Neural progenitor cell (in vitro differentiated cells): ENCODE results near the gene C1orf21. TPM values are rescaled to one million over a fixed set of nuclear protein-coding genes. Genes with fewer than 3 reads are reported as not detected.

Experiments used
- DNase-seq: peaks from one replicate; pipeline ENCODE4 v3.0.0-alpha.2; 2016; ENCODE audit warnings: low spot score
- H2AFZ ChIP-seq: fragments of 200-600 bp; sonication (generic); replicated peaks from 2 replicates; pipeline ENCODE4 v1.6.1; 2016; ENCODE audit warnings: antibody characterized with exemption
- H3F3A ChIP-seq: fragments of 200-600 bp; sonication (generic); 2 replicates; pipeline ENCODE4 v1.6.1; 2016; ENCODE audit warnings: antibody characterized with exemption, low read depth
- H3K27ac ChIP-seq: fragments of 200-600 bp; sonication (generic); 2 replicates; pipeline ENCODE4 v1.5.1; 2016; ENCODE audit warnings: mild to moderate bottlenecking
- H3K27me3 ChIP-seq: fragments of 200-600 bp; sonication (generic); 2 replicates; pipeline ENCODE4 v1.6.1; 2016; ENCODE audit warnings: mild to moderate bottlenecking, moderate library complexity
- H3K36me3 ChIP-seq: fragments of 200-600 bp; sonication (generic); 2 replicates; pipeline ENCODE4 v1.5.1; 2016
- H3K4me1 ChIP-seq: fragments of 200-600 bp; sonication (generic); 2 replicates; pipeline ENCODE4 v1.6.1; 2016; ENCODE audit warnings: mixed run types
- H3K4me2 ChIP-seq: fragments of 200-600 bp; sonication (generic); 2 replicates; pipeline ENCODE4 v1.6.1; 2016
- H3K4me3 ChIP-seq: fragments of 200-600 bp; sonication (generic); 2 replicates; pipeline ENCODE4 v1.5.1; 2016
- H3K79me2 ChIP-seq: fragments of 200-600 bp; sonication (generic); 2 replicates; pipeline ENCODE4 v1.6.1; 2016; ENCODE audit warnings: low read depth
- H3K9ac ChIP-seq: fragments of 200-600 bp; sonication (generic); 2 replicates; pipeline ENCODE4 v1.6.1; 2016
- H3K9me3 ChIP-seq: fragments of 200-600 bp; sonication (generic); 2 replicates; pipeline ENCODE4 v1.5.1; 2016; ENCODE audit warnings: low read depth
- H4K20me1 ChIP-seq: fragments of 200-600 bp; sonication (generic); 2 replicates; pipeline ENCODE4 v1.6.1; 2016; ENCODE audit warnings: low read depth
- H3K27ac Mint-ChIP-seq: 3 replicates; pipeline ENCODE4 v1.8.0; 2021; ENCODE audit warnings: mixed read lengths
- H3K27me3 Mint-ChIP-seq: 2 replicates; pipeline ENCODE4 v1.8.0; 2022; ENCODE audit warnings: low read depth, mild to moderate bottlenecking, inconsistent platforms, moderate library complexity, mixed read lengths; ENCODE audit not compliant: insufficient read depth
- H3K36me3 Mint-ChIP-seq: 3 replicates; pipeline ENCODE4 v1.8.0; 2021; ENCODE audit warnings: mixed read lengths
- H3K4me1 Mint-ChIP-seq: 3 replicates; pipeline ENCODE4 v1.8.0; 2021; ENCODE audit warnings: mixed read lengths
- H3K4me3 Mint-ChIP-seq: 3 replicates; pipeline ENCODE4 v1.8.0; 2021; ENCODE audit warnings: mild to moderate bottlenecking, moderate library complexity, mixed read lengths
- H3K9me3 Mint-ChIP-seq: 3 replicates; pipeline ENCODE4 v1.8.0; 2020; ENCODE audit warnings: mixed read lengths
- EZH2 ChIP-seq: fragments of 200-600 bp; sonication (generic); IDR thresholded peaks from 2 replicates; pipeline ENCODE4 v1.6.1; 2017; ENCODE audit warnings: antibody characterized with exemption, mild to moderate bottlenecking, moderate library complexity
- EZH2phosphoT487 ChIP-seq: fragments of 200-600 bp; sonication (generic); IDR thresholded peaks from 2 replicates; pipeline ENCODE4 v1.6.1; 2017; ENCODE audit warnings: antibody characterized with exemption
- total RNA-seq: library from RNA; depleted of rRNA; stranded (reverse); fragments of >200 nt; gene quantifications from 2 replicates; pipeline ENCODE4 v1.2.3, GENCODE V29; 2015; ENCODE audit warnings: low replicate concordance
- TF ChIP-seq, protein P1 (sequence below): fragments of 200-600 bp; sonication (generic); IDR thresholded peaks from 2 replicates; pipeline ENCODE4 v1.5.1; 2017; ENCODE audit warnings: antibody characterized with exemption, mild to moderate bottlenecking

Gene C1orf21
- total RNA-seq, 1 donor from 2014 or later, result 117 TPM

DNA sequence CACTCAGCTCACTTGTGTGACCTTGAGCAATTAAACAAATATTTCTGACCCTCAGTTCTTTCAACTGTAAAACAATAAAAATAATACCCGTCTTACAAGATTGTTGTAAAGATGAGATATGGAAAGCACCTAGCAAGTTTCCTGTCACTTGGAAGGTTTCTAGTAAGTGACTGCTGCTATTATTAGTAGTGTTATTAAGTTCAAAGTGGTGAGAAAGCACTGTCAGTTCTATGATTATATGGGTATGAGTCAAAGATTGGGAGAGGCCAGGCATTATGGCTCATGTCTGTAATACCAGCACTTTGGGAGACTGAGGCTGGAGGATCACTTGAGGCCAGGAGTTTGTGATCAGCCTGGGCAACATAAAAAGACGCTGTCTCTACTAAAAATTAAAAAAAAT is 145.4 kb downstream of the C1orf21 start:
- Histone ChIP-seq H4K20me1 (no peaks in the 10 kb centered on the region), H2AFZ (no peak overlapping the region), H3K9ac (no peak overlapping the region), H3K27me3 (no peaks in the 10 kb centered on the region), H3F3A (no peaks in the 10 kb centered on the region), H3K4me1 (no peaks in the 10 kb centered on the region), H3K4me2 (no peak overlapping the region), H3K79me2 (peaks cover under 1% of the 10 kb centered on the region), H3K4me3 (no peak overlapping the region), H3K36me3 (no peaks in the 10 kb centered on the region), H3K27ac (no peak overlapping the region), H3K9me3 (no peaks in the 10 kb centered on the region)
- TF ChIP-seq EZH2phosphoT487 (no peak), EZH2 (no peak)
- TF ChIP-seq, protein P1, sequence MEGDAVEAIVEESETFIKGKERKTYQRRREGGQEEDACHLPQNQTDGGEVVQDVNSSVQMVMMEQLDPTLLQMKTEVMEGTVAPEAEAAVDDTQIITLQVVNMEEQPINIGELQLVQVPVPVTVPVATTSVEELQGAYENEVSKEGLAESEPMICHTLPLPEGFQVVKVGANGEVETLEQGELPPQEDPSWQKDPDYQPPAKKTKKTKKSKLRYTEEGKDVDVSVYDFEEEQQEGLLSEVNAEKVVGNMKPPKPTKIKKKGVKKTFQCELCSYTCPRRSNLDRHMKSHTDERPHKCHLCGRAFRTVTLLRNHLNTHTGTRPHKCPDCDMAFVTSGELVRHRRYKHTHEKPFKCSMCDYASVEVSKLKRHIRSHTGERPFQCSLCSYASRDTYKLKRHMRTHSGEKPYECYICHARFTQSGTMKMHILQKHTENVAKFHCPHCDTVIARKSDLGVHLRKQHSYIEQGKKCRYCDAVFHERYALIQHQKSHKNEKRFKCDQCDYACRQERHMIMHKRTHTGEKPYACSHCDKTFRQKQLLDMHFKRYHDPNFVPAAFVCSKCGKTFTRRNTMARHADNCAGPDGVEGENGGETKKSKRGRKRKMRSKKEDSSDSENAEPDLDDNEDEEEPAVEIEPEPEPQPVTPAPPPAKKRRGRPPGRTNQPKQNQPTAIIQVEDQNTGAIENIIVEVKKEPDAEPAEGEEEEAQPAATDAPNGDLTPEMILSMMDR, result no peak
- no peak for DNase-seq
- peaks cover 17% of the 10 kb centered on the region for H3K36me3 Mint-ChIP-seq
- peaks cover 2% of the 10 kb centered on the region for H3K9me3 Mint-ChIP-seq
- no peak overlapping the region for H3K27ac Mint-ChIP-seq
- no peaks in the 10 kb centered on the region for H3K4me1 Mint-ChIP-seq
- no peak overlapping the region for H3K4me3 Mint-ChIP-seq
- no peaks in the 10 kb centered on the region for H3K27me3 Mint-ChIP-seq

DNA sequence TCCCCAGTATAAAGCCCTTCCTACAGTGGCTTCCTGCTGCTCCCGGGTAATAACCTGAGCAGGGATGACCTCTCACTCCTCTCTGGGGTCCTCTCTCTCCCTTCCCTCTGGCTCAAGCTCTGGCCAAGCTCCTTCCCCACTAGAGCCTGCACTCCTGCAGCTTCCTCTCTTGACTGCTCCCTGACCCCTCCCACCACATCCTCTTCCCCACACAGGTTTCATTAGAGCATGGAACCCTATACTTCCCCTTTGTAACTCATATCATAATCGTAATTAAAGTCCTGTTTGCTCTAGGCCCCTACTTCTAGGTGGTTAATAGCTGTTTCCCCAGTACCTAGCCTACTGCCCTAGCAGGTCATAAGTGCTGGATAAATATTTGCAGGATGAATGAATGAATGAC is 146.2 kb downstream of the C1orf21 start:
- no peaks in the 10 kb centered on the region for H3K9me3 ChIP-seq
- Mint-ChIP-seq H3K36me3 (peaks cover 18% of the 10 kb centered on the region), H3K4me3 (no peak overlapping the region), H3K4me1 (no peaks in the 10 kb centered on the region), H3K9me3 (peaks cover 4% of the 10 kb centered on the region), H3K27me3 (no peaks in the 10 kb centered on the region), H3K27ac (no peak overlapping the region)
- no peaks in the 10 kb centered on the region for H3F3A ChIP-seq
- no peak overlapping the region for H3K4me2 ChIP-seq
- peaks cover 6% of the 10 kb centered on the region for H3K79me2 ChIP-seq
- no peak for DNase-seq
- no peak overlapping the region for H3K27ac ChIP-seq
- TF ChIP-seq EZH2phosphoT487 (no peak), EZH2 (no peak)
- TF ChIP-seq, protein P1, result no peak
- no peaks in the 10 kb centered on the region for H3K4me1 ChIP-seq
- no peak overlapping the region for H2AFZ ChIP-seq
- no peak overlapping the region for H3K9ac ChIP-seq
- no peaks in the 10 kb centered on the region for H3K27me3 ChIP-seq
- no peaks in the 10 kb centered on the region for H4K20me1 ChIP-seq
- no peak overlapping the region for H3K4me3 ChIP-seq
- no peaks in the 10 kb centered on the region for H3K36me3 ChIP-seq

DNA sequence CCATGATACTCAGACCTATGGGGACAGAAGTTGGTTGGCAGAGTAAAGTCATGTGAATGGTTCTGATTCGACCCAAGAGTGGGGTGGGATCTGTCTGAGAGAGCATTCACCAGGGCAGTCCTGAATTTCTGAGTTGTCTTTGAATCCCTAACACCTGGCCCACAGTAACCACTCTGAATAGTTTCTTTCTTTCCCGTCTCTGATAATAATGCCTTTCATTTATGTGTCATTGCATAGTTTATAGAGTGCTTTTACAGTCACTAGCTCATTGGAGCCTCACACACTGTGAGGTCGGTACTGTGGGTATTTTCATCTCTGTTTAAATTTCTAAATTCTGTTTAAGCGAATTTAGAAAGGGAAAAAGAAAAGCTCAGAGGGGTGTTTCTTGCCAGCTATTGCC is 147.1 kb downstream of the C1orf21 start:
- Histone ChIP-seq H3F3A (no peaks in the 10 kb centered on the region), H3K9me3 (no peaks in the 10 kb centered on the region), H3K27ac (no peak overlapping the region), H2AFZ (no peak overlapping the region), H3K79me2 (peaks cover 6% of the 10 kb centered on the region), H3K4me1 (no peaks in the 10 kb centered on the region), H3K27me3 (no peaks in the 10 kb centered on the region), H4K20me1 (no peaks in the 10 kb centered on the region), H3K9ac (no peak overlapping the region), H3K4me2 (no peak overlapping the region), H3K36me3 (peaks cover 8% of the 10 kb centered on the region), H3K4me3 (no peak overlapping the region)
- H3K9me3 Mint-ChIP-seq, result peaks cover 12% of the 10 kb centered on the region
- H3K27me3 Mint-ChIP-seq, result no peaks in the 10 kb centered on the region
- TF ChIP-seq EZH2 (no peak), EZH2phosphoT487 (no peak)
- TF ChIP-seq, protein P1, result no peak
- H3K4me1 Mint-ChIP-seq, result no peaks in the 10 kb centered on the region
- H3K27ac Mint-ChIP-seq, result no peak overlapping the region
- no peak overlapping the region for H3K4me3 Mint-ChIP-seq
- DNase-seq, result no peak
- peaks cover 21% of the 10 kb centered on the region for H3K36me3 Mint-ChIP-seq
